ENCODE results near the gene PPEF1. TPM values are rescaled to one million over a fixed set of nuclear protein-coding genes. Genes with fewer than 3 reads are reported as not detected.
"Not testable (repeated sequence)": the region's sequence is repeated elsewhere in the genome, so short reads cannot be mapped to it uniquely, and the experiment has no call there.

Gene PPEF1
- total RNA-seq, 2 donors from 2014 or later: 0.09 to 1.4 TPM

DNA sequence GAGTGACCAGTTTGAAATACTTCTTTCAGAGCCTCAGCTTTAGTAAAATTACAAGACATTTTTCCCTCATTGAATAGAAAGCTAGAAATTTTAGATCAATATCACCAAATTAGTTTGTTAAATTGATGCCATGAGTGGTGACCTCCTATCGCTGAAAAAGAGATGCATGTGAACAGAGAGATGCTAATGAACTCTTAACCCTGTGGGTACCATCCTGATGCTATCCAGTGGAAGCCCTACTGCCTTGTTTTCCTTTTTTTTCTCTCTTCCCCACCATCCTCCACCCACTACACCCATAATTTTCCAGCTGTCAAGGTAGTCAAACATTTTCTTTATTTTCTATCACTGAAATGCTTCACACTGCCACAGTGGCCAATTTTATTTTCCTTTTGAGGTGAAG lies 61.9 kb downstream of the PPEF1 start:
- ATAC-seq (no peak), DNase-seq (no peak)
- intact Hi-C loops (cut with DNase I): no loop called here

DNA sequence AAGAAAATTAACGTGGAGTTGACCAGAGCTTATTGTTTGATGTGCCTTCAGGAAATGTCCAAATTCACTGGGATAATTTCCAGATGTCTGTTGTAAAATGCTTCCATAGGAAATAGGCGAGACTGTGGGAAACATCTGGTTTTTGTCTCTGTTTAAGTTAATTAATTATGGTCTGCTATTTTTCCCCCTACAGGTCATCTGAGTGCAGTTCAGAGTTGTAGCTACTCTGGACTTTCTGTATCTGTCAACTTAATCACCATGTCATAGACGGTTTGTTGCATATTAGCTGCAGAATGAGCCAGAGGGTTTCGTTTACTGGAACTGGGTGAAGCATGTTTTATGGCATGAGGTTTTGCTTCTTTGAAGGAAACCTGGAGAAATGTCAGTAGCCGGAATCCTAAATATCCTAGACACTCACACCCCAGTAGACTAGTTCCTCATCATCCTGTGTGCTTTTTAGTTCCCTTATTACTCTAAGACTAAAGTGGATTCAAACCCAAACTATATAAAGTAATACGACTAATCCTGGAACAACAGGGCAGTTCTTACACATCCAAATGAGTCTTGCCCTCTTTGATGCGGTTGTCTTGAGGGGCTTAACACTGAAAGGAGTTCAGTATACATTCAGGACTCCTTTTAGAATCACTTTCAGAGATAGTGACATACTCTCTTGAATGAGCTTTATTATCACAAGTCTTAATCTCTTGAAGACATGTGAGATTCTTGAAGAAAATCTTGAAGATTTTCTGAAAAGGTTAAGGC lies 62.5 kb downstream of the PPEF1 start:
- ATAC-seq: no peak
- DNase-seq: no peak
- intact Hi-C loops (cut with DNase I): no loop called here

DNA sequence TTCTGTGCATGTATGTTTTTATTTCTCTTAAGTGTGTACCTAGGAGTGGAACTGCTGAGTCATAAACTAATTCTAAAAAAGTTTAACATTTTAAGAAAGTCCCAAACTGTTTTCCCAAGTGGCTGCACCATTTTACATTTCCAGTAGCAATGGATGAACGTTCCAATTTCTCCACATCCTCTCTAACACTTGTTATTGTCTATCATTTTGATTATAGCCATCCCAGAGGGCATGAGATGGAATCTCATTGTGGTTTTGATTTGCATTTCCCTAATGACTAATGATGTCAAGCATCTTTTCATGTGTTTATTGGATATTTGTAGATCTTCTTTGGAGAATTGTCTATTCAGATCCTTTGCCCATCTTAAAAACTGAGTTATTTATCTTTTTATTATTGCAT lies 82.5 kb downstream of the PPEF1 start:
- intact Hi-C loops (cut with DNase I): no loop called here
- DNase-seq (no peak), ATAC-seq (no peak)

DNA sequence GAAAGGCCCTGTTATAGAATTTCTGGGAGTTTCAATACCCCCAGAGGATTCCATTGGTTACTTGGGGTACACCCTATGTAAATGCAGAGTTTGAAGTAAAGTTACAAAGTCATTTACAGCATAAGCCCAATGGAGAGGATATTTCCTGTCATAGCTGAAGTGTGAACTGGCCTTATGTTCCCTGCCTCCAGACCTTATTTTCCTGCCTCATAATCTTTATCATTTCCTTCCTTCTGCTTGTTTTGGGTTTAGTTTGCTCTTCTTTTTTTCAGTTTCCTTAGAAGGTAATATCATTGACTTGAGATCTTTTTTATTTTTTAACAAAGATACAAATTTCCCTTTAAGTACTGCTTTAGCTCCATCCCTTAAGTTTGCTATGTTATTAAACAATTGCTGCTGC lies 85.4 kb downstream of the PPEF1 start:
- no peak for DNase-seq
- intact Hi-C loops (cut with DNase I): no loop called here
- no peak for ATAC-seq

DNA sequence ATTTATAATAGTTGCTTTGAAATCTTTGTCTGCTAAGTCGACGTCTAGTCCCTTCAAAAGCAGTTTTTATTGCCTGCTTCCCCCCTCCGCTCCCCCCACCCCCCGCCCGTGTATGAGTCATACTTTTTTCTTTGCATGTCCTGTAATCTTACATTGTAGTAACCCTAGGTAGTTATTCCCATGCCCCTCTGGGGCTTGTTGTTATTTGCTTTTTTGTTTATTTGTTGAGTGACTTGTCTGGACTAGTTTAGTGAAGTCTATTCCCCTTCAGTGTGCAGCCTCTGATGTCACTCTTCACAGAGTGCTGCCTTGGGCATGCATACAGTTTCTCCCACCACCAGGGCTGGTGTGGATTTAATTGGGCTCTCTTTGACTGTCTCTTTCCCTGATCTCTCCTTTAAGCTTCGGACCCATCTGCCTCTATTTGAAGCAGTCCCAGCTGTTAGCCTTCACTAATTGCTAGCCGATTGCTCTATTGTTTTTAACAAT lies 86.2 kb downstream of the PPEF1 start:
- ATAC-seq (no peak), DNase-seq (no peak)
- intact Hi-C loops (cut with DNase I): no loop called here

DNA sequence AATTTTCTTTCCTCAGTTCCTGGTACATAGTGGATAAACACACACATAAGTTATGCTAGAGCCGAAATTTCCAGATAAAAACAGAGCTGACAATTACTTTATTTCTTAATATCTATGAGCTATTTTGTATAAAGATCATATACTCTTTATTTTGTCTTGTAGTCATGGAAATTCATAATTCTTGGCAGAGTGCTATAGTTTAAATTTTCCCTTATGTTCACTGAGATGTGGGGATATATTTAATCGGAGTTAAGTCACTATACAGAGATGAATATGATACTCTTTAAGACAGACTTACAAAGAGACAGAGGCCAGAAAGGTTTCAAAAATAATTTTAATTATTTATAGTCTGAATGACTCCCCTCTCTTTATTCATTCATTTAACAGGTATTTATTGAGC lies 89.7 kb downstream of the PPEF1 start:
- DNase-seq (no peak), ATAC-seq (no peak)
- intact Hi-C loops (cut with DNase I): no loop called here

DNA sequence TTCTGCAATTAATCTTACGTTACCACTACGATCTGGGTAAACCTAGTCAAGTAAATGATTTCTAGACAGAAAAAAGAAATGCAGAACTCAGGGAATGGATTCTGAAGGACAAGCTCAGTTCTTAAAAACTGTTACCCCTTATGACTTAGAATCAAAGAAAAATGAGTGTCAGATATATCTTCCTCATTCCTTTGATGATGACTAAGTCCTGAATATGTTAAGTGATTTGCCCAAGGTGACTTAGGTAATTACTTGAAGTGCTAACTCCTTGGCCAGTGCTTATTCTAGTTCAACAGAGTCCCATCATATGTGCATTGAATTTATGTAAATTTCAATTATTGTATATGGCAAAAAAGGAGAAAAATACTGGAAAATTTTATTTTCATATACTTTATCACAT lies 92.5 kb downstream of the PPEF1 start:
- ATAC-seq (no peak), DNase-seq (no peak)
- intact Hi-C loops (cut with DNase I): no loop called here

DNA sequence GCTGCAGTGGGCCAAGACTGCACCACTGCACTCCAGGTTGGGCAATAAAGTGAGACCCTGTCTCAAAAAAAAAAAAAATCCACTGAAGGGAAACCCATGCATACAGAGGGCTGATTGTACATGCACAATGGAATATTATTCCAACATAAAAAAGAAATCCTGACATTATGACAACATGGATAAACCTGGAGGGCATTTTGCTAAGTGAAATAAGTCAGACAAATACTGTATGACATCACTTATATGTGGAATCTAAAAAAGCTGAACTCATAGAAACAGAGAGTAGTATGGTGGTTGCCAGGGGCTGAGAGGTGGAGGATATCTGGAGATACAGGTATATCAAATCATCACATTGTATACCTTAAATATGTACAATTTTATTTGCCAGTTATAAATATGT lies 102.2 kb downstream of the PPEF1 start:
- no peak for ATAC-seq
- intact Hi-C loops (cut with DNase I): no loop called here
- DNase-seq: no peak

DNA sequence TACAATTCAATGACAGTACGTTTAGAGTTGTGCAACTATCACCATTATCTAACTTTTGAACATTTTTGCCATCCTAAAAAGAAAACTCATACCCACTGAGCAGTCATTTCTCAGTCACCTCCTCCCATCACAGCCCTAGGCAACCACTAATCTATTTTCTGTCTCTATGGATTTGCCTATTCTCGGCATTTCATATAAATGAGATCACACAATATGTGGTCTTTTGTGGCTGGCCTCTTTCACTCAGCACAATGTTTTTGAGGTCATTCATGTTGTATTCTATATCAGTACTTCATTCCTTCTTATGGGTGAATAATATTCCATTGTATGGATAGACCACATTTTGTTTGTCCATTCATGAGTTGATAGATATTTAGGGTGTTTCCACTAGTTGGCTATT lies 103.0 kb downstream of the PPEF1 start:
- ATAC-seq (no peak), DNase-seq (no peak)
- intact Hi-C loops (cut with DNase I): no loop called here

DNA sequence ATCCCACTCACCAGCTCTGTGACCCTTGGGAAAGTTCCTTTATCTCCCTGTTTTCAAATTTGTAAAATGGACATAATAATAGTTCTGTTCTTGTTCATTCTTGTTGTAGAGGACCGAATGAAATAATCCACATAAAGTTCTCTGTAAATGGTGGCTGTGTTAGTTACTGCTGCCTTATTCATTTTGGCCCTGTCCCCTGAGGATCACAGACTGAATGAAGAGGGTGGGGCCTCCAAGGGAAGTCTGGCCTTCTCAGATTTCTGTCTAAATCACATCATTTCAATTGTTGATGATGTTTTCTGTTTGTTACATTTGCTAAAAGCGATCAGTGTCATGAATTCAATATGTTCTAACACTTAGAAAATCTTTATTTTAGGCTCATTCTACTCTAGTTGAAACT lies 117.9 kb downstream of the PPEF1 start:
- ATAC-seq: no peak

DNA sequence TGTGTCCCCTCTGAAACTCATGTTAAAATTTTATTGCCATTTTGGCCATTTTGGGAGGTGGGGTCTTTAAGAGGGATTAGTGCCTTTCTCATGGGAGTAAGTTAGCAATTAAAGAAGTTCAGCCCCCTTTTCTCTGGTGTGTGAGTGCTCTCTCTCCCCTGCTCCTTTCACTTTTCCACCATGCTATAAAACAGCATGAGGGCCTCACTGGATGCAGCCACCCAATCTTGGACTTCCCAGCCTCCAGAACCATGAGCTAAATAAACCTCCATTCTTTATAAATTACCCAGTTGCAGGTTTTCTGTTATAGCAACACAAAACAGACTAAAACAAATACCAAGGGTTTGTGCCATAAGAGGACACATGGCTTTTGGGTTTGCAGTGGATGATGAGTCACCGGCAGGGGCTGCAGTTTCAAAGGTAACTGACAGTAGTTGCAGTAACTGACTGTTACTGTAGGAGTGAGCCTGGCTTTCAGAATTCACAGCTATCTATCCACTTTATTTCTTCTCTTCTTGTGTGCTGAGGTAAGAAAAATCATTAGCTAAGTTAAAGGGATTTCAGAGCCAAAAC lies 121.5 kb downstream of the PPEF1 start:
- intact Hi-C loops (cut with DNase I): loop anchor here in 1 of 2 donors (5.0 kb wide), 1 partner anchor 58 kb away; no protein-coding TSS in a partner anchor
- ATAC-seq: no peak
- no peak for DNase-seq

More for the DNA sequence above, 117.9 kb downstream of the PPEF1 start:
- intact Hi-C loops (cut with DNase I): loop anchor here in 1 of 2 donors (5.0 kb wide), 1 partner anchor 62 kb away; no protein-coding TSS in a partner anchor
- no peak for DNase-seq

DNA sequence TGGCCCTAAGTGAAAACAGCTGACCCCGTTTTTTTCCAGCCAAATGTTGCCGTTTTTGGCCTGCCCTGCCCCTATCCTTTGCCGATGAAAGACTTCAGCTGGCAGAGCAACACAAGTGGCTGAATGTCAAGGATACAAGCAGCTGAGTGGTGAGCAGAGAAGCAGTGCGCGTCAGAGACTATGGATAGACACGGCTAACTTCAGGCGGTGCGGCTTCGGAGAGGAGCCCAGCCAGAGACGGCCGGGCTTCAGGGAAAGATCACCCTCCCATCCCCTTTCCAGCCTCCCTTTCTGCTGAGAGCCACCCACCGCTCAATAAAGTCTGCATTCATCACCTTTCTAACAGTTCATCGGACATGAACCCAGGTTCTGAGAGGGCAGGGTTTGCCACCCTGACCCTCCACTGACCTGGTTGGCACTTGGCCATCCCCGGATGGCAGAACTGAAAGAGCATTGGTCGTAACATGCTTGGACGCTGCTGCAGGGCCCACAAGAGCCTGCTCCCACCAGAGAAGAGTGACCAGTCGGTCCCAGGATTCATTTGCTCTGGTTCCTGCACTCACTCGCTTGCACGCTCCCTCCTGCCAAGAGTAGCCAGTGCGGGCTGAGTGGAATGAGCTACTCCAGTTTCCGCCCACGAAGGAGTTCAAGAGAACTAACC lies 125.8 kb downstream of the PPEF1 start:
- intact Hi-C loops (cut with DNase I): no loop called here
- peak; percentile 89 to 97 for ATAC-seq

DNA sequence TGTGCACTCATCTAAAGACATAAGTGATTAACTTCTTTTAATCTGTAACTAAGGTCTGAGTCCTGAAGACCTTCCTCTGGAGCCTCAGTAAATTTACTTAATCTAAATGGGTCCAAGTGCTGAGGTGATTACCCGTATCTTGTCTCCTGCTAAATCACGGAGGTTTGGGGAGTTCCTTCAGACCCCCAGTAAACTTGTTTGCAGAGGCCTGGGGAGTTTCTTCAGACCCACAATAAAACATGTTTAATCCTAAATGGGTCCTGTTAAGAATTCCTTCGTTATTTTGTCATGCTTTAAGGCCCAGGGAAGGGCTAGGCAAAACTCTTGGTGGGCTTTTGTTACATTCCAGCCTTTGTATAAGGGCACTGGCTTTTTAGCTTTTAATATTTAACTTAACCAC lies 140.5 kb downstream of the PPEF1 start:
- DNase-seq; ATAC-seq; intact Hi-C loops (cut with DNase I): not testable (repeated sequence)

More for the DNA sequence above, 125.8 kb downstream of the PPEF1 start:
- peak; percentile 49 for DNase-seq

DNA sequence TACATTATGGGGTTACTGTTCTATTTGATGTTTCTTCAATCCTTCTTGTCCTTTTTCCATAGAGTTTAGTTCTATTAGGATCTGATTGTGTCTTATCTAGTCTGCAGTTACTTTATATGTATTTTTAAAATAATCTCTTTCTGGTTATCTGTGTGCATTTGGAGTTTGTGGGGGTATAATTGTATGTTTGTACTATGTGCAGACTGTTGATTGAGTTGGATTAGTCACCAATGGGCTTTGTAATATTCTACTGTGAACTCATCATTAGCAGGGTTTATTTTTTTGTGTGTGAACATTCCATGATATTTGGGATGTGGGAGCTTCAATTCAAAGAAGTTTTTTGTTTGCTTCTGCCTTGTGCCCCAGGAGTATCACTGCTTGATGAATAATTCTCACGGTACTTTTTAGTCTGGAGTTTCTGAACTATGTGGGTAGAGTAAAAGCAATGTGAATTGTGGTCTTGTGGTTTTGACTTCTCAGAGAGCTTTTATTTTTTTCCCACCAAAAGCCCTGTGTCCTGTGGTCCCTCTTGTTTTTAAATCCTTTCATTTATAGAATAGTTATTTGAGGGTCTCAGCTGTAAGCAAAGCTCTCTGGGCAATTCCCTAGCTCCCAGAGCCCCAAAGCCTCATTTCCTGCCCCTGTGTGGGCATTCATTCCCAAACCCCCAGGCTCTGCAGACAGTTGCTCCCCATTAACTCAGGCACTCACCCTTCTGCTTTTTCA lies 148.6 kb downstream of the PPEF1 start:
- DNase-seq: no peak
- intact Hi-C loops (cut with DNase I): no loop called here

DNA sequence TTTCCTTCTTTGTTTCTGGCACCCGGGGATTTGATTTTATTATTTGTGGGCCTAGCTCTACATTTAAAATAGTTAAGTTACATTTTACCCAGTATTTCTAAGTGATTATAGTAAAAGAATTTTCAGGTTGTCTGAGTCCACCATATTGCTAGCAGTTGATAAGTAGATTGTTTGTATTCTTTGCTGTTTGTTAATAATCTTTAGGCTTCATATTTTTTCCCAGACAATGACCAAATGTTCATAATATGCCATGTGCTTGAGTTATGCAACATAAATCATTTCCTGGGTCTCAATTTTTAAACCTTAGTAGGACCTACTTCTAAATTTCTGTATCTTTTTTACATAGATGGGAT lies 149.2 kb downstream of the PPEF1 start:
- ATAC-seq: no peak
- intact Hi-C loops (cut with DNase I): no loop called here
- DNase-seq: no peak

More for the DNA sequence above, 148.6 kb downstream of the PPEF1 start:
- no peak for ATAC-seq

DNA sequence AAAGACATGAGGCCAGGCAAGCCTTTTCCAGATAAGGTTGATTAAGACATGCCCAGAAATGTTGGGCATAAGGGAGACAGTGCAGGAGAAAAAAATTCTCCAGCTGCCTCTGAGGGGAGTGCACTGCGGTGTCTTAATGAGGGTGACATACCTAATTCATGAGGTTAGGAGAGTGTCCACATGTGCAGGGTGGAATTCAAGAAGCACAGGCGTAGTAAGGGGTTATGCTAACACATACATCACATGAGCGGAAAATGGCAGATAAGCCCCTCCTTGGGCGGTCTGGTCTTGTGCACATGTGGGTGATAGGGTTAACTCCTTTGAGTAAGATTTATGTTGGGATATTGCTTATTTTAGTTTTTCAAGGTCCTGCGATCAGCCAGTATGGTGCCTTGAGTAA lies 154.1 kb downstream of the PPEF1 start:
- intact Hi-C loops (cut with DNase I): no loop called here
- DNase-seq (no peak), ATAC-seq (no peak)

DNA sequence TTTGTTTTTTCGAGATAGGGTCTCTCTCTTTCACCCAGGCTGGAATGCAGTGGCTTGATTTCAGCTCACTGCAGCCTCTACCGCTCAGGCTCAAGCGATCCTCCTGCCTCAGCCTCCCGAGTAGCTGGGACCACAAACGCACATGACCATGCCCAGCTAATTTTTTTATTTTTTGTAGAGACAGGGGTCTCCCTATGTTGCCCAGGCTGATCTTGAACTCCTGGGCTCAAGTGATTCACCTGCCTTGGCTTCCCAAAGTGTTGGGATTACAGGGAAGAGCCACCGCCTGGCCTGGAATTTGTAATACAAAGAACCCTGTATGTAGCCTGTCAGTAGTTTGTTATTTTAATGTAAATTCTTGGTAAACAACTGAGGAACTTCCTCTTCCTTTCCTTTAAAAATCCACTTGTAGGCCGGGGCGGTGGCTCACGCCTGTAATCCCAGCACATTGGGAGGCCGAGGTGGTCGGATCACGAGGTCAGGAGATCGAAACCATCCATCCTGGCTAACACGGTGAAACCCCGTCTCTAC lies 157.0 kb downstream of the PPEF1 start:
- DNase-seq (no peak), ATAC-seq (no peak)
- intact Hi-C loops (cut with DNase I): no loop called here

DNA sequence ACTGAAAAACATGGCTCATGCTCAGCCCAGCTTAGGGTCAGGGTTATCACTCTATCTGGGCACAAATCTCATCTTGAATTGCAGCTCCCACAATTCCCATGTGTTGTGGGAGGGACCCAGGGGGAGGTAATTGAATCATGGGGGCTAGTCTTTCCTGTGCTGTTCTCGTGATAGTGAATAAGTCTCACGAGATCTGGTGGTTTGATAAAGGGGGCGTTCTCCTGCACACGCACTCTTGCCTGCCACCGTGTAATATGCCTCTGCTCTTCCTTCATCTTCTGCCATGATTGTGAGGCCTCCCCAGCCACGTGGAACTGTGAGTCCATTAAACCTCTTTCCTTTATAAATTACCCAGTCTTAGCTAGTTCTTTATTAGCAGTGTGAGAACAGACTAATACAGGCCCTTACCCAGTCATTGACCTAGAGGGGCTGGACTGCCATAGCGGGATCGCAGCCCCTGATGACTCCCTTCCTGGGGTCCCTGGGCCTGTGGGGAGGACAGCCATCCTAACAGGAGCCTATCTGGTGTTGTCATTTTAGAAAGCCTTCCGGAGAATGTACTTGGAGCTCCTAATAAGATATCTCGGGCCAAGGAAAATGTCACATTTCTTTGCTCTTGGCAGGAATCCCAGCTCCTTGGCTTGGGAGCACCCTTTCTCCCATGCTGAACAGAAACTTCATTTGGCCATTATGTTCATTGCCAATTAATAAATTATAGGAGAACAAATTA lies 163.9 kb downstream of the PPEF1 start:
- DNase-seq (no peak), ATAC-seq (peak; percentile 21 to 37)
- intact Hi-C loops (cut with DNase I): no loop called here

DNA sequence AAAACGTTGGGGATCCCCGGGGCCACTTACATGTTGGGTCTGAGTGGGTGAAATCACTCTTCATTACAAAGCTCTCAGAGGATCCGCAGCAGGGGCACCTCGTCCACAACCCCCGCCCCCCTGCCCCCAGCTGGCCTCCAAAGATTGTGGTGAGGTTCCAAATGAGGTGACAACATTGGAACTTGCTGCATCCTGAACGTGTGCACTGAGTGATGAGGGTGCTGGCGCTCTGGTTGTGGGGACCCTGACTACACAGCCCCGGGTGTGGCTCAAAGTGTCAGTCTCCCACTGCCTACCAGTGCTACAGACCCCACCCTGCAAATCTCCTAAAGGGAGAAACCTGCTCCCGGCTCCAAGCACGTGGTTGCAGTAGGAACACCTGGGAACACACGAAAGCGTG lies 164.5 kb downstream of the PPEF1 start:
- intact Hi-C loops (cut with DNase I): no loop called here
- peak; percentile 75 to 80 for ATAC-seq
- DNase-seq: no peak
